ENCODE data around the gene TIE1.

- TF ChIP-seq POLR2A (IDR thresholded peaks at IDR 0.05) (no peak), CTCF (IDR thresholded peaks at IDR 0.05 in 4 of 5, conservative IDR thresholded peaks at IDR 0.05 in 1 of 5) (no peak)
Observed at GRCh38 chr1:43316738-43317520, 16.1 kb downstream of the TIE1 start.
